Left colon (tissue), 2 donors: ENCODE results near the gene CD69. TPM values are rescaled to one million over a fixed set of nuclear protein-coding genes. Genes with fewer than 3 reads are reported as not detected.
"Not testable (repeated sequence)": the region's sequence is repeated elsewhere in the genome, so short reads cannot be mapped to it uniquely, and the experiment has no call there.

Experiments
- ATAC-seq: fragments of 200-7000 bp; cut with Tn5 transposase; one replicate; pipeline ENCODE4 v1.9.1; 2020; ENCODE audit warnings: mild to moderate bottlenecking, moderate library complexity
- DNase-seq, 2 donors: peaks; one replicate each; pipeline ENCODE4 v3.0.0-alpha.2; 2020
- intact Hi-C, 2 donors: fragments of 100-400 bp; cut with DNase I in 1 of 2; cut with micrococcal nuclease in 1 of 2; formaldehyde crosslinking; loops; one replicate each; pipeline versions ENCODE4 v1.11.2 to v1.14.0; 2022; cut with DNase I, micrococcal nuclease
- total RNA-seq, 2 donors: library from RNA; stranded (reverse); fragmentation: NEBNext Ultra II Directional; extraction: Animal tissue kit (Norgen Biotek cat#: 25700); gene quantifications; one replicate each; pipeline ENCODE4 v1.2.1, GENCODE V29; 2021
- donor health status: DM: no; HTN: no; CAD: no.
- donor health status: DM: yes; HTN: yes; CAD: no.

CD69 gene
- total RNA-seq, 2 donors from 2014 or later, result 2.6 to 3.9 TPM

GRCh38 chr12:9730591-9730990, 30.1 kb downstream of the CD69 start:
- intact Hi-C loops, result no loop called here
- ATAC-seq, result no peak
- DNase-seq, result no peak

GRCh38 chr12:9730011-9730410, 30.7 kb downstream of the CD69 start:
- ATAC-seq, result no peak
- DNase-seq, result no peak
- intact Hi-C loops, result no loop called here

GRCh38 chr12:9729082-9729481, 31.6 kb downstream of the CD69 start:
- ATAC-seq, result no peak
- no peak for DNase-seq
- intact Hi-C loops, result no loop called here

GRCh38 chr12:9727813-9728212, 32.9 kb downstream of the CD69 start:
- ATAC-seq, result no peak
- intact Hi-C loops, result no loop called here
- DNase-seq, result no peak

- intact Hi-C loops, result no loop called here
- ATAC-seq, result no peak
- DNase-seq, result no peak
Observed at GRCh38 chr12:9725213-9725870, 35.4 kb downstream of the CD69 start.

- no peak for ATAC-seq
- intact Hi-C loops, result no loop called here
- no peak for DNase-seq
Observed at GRCh38 chr12:9724023-9724422, 36.7 kb downstream of the CD69 start.

- DNase-seq (no peak), ATAC-seq (no peak)
- intact Hi-C loops, result no loop called here
Observed at GRCh38 chr12:9721394-9722092, 39.2 kb downstream of the CD69 start.

- no peak for DNase-seq
- ATAC-seq, result no peak
- intact Hi-C loops, result no loop called here
Observed at GRCh38 chr12:9719790-9720189, 40.9 kb downstream of the CD69 start.

- intact Hi-C loops, result no loop called here
- no peak for ATAC-seq
- no peak for DNase-seq
Observed at GRCh38 chr12:9718968-9719367, 41.7 kb downstream of the CD69 start.

GRCh38 chr12:9717070-9717925, 43.4 kb downstream of the CD69 start:
- ATAC-seq (no peak), DNase-seq (no peak)
- intact Hi-C loops, result no loop called here

GRCh38 chr12:9713032-9713558, 47.6 kb downstream of the CD69 start:
- ATAC-seq, DNase-seq, intact Hi-C loops: not testable (repeated sequence)

- DNase-seq (no peak), ATAC-seq (no peak)
- intact Hi-C loops, result no loop called here
Observed at GRCh38 chr12:9711664-9712063, 49.0 kb downstream of the CD69 start.

- ATAC-seq (no peak), DNase-seq (no peak)
- intact Hi-C loops, result no loop called here
Observed at GRCh38 chr12:9710584-9711375, 49.9 kb downstream of the CD69 start.

- intact Hi-C loops, result loop anchor here in 1 of 2 donors (10.0 kb wide), 1 partner anchor 74 kb away; no protein-coding TSS in a partner anchor
- DNase-seq (no peak), ATAC-seq (no peak)
Observed at GRCh38 chr12:9708853-9709252, 51.8 kb downstream of the CD69 start.

- DNase-seq (peak; percentile 37 to 58), ATAC-seq (peak; percentile 73)
- intact Hi-C loops, result loop anchor here in 1 of 2 donors (10.0 kb wide), 1 partner anchor 73 kb away; no protein-coding TSS in a partner anchor
Observed at GRCh38 chr12:9707864-9708808, 52.6 kb downstream of the CD69 start.

GRCh38 chr12:9707356-9707755, 53.3 kb downstream of the CD69 start:
- peak; percentile 52 for ATAC-seq
- no peak for DNase-seq
- intact Hi-C loops, result loop anchor here in 1 of 2 donors (10.0 kb wide), 1 partner anchor 73 kb away; no protein-coding TSS in a partner anchor

GRCh38 chr12:9706086-9706685, 54.5 kb downstream of the CD69 start:
- DNase-seq (no peak), ATAC-seq (no peak)
- intact Hi-C loops, result loop anchor here in 1 of 2 donors (10.0 kb wide), 1 partner anchor 71 kb away; no protein-coding TSS in a partner anchor
